Calu3 (cell line): ENCODE results near the gene HMOX1. TPM values are rescaled to one million over a fixed set of nuclear protein-coding genes. Genes with fewer than 3 reads are reported as not detected.

Experiments
- BruUV-seq: library from RNA; stranded (reverse); fragments of 400-500 nt; replicated peaks from 2 replicates; lab custom pipeline; 2021; lab: Mats Ljungman, UMichigan
- CTCF ChIA-PET: fragments of 300-600 bp; sonication (Branson Sonifier 250); formaldehyde crosslinking; loops from one replicate; lab custom pipeline; 2022; ENCODE audit warnings: antibody characterized with exemption; lab: Charles Lee
- DNase-seq: peaks from one replicate; pipeline ENCODE4 v3.0.0; 2022
- H3K27ac Mint-ChIP-seq: one replicate; pipeline ENCODE4 v1.8.0; 2022; ENCODE audit warnings: mixed read lengths; ENCODE audit not compliant: unreplicated experiment
- H3K27me3 Mint-ChIP-seq: one replicate; pipeline ENCODE4 v1.8.0; 2022; ENCODE audit warnings: mixed read lengths; ENCODE audit not compliant: unreplicated experiment
- H3K36me3 Mint-ChIP-seq: one replicate; pipeline ENCODE4 v1.8.0; 2022; ENCODE audit warnings: mild to moderate bottlenecking, moderate library complexity, mixed read lengths; ENCODE audit not compliant: insufficient read depth, unreplicated experiment
- H3K4me1 Mint-ChIP-seq: one replicate; pipeline ENCODE4 v1.8.0; 2022; ENCODE audit warnings: mild to moderate bottlenecking, low read depth, mixed read lengths; ENCODE audit not compliant: unreplicated experiment
- H3K4me3 Mint-ChIP-seq: one replicate; pipeline ENCODE4 v1.8.0; 2022; ENCODE audit warnings: mild to moderate bottlenecking, low read depth, moderate library complexity, mixed read lengths; ENCODE audit not compliant: unreplicated experiment
- H3K9me3 Mint-ChIP-seq: one replicate; pipeline ENCODE4 v1.8.0; 2022; ENCODE audit warnings: low read depth, mixed read lengths; ENCODE audit not compliant: unreplicated experiment
- CTCF ChIP-seq: fragments of 200-600 bp; IDR thresholded peaks from one replicate; pipeline ENCODE4 v1.8.0; 2022; ENCODE audit warnings: antibody characterized with exemption; ENCODE audit not compliant: unreplicated experiment
- intact Hi-C: fragments of 100-400 bp; cut with micrococcal nuclease; formaldehyde crosslinking; loops from one replicate; pipeline ENCODE4 v1.10.0; 2022; ENCODE audit not compliant: unreplicated experiment
- total RNA-seq: library from RNA; stranded (reverse); gene quantifications from 2 replicates; pipeline ENCODE4 v1.2.3, GENCODE V29; 2022

HMOX1 gene
- total RNA-seq, 1 experiment from 2014 or later = 0.85 TPM

GRCh38 chr22:35390933-35391332 lies 10.0 kb downstream of the HMOX1 start:
- Mint-ChIP-seq H3K27me3 (no peaks in the 10 kb centered on the region), H3K36me3 (no peaks in the 10 kb centered on the region), H3K4me1 (no peaks in the 10 kb centered on the region), H3K4me3 (no peak overlapping the region), H3K9me3 (no peaks in the 10 kb centered on the region), H3K27ac (no peak overlapping the region)
- intact Hi-C loops = no loop called here
- CTCF ChIA-PET = no interaction called here
- no peak for DNase-seq
- TF ChIP-seq CTCF = no peak
- no TSS peak for BruUV-seq

DNA sequence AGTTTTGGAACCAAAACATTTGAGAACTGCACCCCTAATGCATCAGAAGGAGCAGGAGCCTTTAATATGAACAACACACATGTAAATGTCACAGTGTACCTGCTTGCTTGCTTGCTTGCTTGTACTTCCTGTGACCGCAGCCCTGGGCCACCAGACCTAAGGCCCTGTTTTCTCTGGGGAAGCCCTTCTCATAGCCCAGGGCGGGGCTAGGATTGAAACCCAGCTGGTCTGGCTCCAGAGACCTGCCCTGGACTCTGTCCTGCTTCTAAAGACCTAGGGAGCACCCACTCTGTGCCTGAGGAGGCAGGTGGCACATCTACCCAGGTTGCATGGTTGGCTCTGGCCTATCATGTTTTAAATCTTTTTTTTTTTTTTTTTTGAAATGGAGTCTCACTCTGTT lies 11.5 kb downstream of the HMOX1 start:
- intact Hi-C loops = no loop called here
- no peak overlapping the region for H3K27ac Mint-ChIP-seq
- H3K36me3 Mint-ChIP-seq = no peaks in the 10 kb centered on the region
- no peaks in the 10 kb centered on the region for H3K27me3 Mint-ChIP-seq
- no peaks in the 10 kb centered on the region for H3K9me3 Mint-ChIP-seq
- TF ChIP-seq CTCF = no peak
- BruUV-seq = no TSS peak
- no peak for DNase-seq
- H3K4me3 Mint-ChIP-seq = no peak overlapping the region
- CTCF ChIA-PET = interaction anchor here (0.7 kb wide), 1 partner anchor 121 kb away, joined by 3 read pairs; no protein-coding TSS in a partner anchor
- H3K4me1 Mint-ChIP-seq = no peaks in the 10 kb centered on the region

DNA sequence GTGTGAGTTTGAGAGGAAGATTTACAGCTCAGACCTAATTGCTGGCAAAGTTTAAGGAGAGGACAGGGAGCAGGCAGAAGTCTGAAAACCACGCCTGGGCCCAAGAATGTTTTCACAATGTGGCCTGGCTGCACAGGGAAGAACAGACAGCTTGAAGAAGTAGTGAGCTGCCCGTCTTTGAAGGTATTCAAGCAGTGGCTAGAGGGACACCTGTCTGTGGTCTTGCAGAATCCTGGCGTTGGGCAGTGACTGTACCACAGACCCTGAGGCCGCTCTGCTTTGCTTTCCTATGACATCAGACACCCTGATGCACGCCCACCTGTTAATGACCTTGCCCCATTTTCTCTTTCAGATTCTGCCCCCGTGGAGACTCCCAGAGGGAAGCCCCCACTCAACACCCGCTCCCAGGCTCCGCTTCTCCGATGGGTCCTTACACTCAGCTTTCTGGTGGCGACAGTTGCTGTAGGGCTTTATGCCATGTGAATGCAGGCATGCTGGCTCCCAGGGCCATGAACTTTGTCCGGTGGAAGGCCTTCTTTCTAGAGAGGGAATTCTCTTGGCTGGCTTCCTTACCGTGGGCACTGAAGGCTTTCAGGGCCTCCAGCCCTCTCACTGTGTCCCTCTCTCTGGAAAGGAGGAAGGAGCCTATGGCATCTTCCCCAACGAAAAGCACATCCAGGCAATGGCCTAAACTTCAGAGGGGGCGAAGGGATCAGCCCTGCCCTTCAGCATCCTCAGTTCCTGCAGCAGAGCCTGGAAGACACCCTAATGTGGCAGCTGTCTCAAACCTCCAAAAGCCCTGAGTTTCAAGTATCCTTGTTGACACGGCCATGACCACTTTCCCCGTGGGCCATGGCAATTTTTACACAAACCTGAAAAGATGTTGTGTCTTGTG lies 12.5 kb downstream of the HMOX1 start:
- DNase-seq = no peak
- Mint-ChIP-seq H3K27me3 (no peaks in the 10 kb centered on the region), H3K36me3 (peaks cover under 1% of the 10 kb centered on the region), H3K4me1 (no peaks in the 10 kb centered on the region), H3K4me3 (no peak overlapping the region), H3K27ac (no peak overlapping the region), H3K9me3 (no peaks in the 10 kb centered on the region)
- CTCF ChIA-PET = interaction anchor here (1.0 kb wide), 1 partner anchor 25 kb away, joined by 4 read pairs; no protein-coding TSS in a partner anchor
- no peak for TF ChIP-seq CTCF
- BruUV-seq = no TSS peak
- intact Hi-C loops = no loop called here

DNA sequence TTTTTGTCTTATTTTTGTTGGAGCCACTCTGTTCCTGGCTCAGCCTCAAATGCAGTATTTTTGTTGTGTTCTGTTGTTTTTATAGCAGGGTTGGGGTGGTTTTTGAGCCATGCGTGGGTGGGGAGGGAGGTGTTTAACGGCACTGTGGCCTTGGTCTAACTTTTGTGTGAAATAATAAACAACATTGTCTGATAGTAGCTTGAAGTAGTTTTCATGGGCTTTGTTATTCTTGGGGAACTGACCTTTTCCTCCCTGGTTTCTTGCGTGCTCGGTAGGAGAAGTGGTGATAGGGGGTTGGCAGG lies 13.1 kb downstream of the HMOX1 start:
- intact Hi-C loops = no loop called here
- TF ChIP-seq CTCF = no peak
- no peak for DNase-seq
- CTCF ChIA-PET = interaction anchor here (0.5 to 1.0 kb wide), 2 partner anchors 13 to 26 kb away, joined by 3 to 4 read pairs; no protein-coding TSS in a partner anchor
- Mint-ChIP-seq H3K27me3 (no peaks in the 10 kb centered on the region), H3K36me3 (peaks cover 6% of the 10 kb centered on the region), H3K4me1 (no peaks in the 10 kb centered on the region), H3K9me3 (no peaks in the 10 kb centered on the region), H3K27ac (no peak overlapping the region), H3K4me3 (no peak overlapping the region)
- BruUV-seq = no TSS peak
